ENCODE measurements around the gene CNST.

The CNST gene

GRCh38 chr1:246566128-246566812, at the start of gene CNST, which contains the start of gene TFB2M:
CNST (plus strand) TSS chr1:246566456; CDS start chr1:246591563, 25,107 bp downstream.
TFB2M (minus strand) TSS chr1:246566261; CDS start chr1:246566138, 123 bp downstream.
- peak; percentile 97 for DNase-seq

GRCh38 chr1:246517391-246517790, 48.9 kb upstream of the CNST start:
- DNase-seq = no peak

- DNase-seq = no peak
Observed at GRCh38 chr1:246518456-246519205, 47.6 kb upstream of the CNST start.

GRCh38 chr1:246519514-246519913, 46.7 kb upstream of the CNST start:
- DNase-seq = no peak

GRCh38 chr1:246526380-246526779, 39.9 kb upstream of the CNST start:
- no peak for DNase-seq

DNA sequence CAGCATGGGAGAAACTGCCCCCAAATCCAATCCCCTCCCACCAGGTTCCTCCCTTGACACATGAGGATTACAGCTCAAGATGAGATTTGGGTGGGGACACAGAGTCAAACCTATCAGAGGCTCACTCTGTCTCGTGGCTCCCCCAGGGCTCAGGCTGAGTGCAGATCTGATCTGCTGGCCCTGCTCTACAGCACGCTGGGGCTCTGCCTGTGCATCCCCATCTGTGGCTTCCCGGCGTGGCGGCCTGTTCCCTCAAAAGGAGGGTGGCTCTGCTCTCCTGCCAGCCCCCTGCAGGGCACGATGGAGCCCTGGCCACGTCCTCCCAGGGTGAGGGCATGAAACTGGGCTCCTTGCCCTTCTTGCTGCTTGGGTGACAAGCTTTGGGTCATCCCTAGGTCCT, 39.3 kb upstream of the CNST start:
- no peak for DNase-seq

GRCh38 chr1:246527402-246528088, 38.7 kb upstream of the CNST start:
- DNase-seq = no peak

DNA sequence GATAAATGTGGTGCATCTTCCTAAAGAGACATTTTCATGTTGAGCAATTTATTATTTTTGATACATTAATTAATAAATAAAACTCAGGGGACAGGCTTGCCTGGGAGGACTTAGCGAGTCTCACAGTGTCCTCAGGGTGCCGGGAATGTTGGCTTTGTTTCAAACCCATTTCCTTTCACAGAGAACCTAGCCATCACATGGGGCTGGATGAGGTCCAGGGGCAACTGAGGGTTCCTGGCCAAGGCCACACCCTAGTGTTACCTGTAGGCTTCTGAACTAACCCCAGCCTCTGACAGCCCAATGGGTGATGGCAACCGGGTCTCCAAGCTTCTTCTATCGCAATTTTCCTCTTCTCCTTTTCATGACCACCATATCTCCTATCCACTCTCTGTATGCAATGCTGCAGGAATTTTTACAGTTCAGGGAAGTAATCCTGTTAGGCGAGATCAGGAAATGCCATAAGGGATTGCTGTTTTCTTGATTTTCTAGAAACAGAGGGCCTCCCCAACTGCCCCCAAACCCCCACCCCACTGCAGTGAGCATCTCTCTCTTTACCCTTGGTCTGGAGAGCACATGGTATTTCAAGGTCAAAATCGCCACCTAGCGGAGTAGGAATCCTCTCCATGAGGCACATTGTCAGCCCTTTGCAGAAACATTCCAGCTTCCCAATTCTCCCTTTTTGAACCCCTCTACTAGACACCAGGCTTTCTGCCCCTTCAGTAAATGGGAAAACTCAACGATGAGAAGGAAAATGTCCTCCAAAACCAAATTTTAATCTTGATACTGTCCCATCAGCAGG, 37.1 kb upstream of the CNST start:
- DNase-seq = no peak

DNA sequence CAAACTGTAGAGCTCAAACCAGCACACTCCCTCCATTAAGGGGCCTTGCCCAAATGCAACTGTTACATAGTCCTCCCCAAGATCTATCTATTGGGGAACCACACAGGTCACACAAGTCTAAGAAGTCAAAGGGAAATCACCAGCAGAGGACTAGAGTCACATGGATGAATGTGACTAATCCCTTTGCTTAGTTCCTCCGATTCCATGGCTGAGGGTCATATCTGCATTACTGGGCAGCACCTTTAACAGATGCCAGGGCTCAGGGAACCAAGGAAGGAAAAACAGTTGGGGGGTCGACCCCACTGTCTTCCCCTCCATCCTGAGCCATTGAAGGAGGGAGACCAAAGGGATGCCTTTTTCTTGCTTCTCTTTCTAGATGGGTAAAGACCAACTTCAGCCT, 35.8 kb upstream of the CNST start:
- no peak for DNase-seq

DNA sequence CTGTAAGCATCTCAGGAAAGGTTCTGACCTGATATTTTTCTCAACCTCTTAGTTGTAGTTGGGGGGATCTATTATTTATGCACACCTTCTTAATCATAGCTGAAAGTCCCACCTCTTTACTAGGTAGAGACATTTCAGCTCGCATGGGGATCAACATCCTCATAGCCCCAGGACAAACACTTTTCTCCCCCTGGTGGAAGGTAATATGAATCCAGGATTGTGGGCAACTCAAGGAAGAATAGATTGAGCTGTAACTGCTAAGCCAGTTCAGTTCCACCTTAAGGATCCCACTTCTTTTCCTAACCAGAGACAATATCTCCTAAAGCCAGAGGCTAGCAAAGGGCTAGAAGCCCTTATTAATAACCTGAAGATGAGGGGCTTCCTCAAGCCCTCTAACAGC, 33.7 kb upstream of the CNST start:
- DNase-seq = no peak

GRCh38 chr1:246533371-246533905, 32.8 kb upstream of the CNST start:
- DNase-seq = no peak

GRCh38 chr1:246534114-246534513, 32.1 kb upstream of the CNST start:
- no peak for DNase-seq

GRCh38 chr1:246537441-246537840, 28.8 kb upstream of the CNST start:
- no peak for DNase-seq

DNA sequence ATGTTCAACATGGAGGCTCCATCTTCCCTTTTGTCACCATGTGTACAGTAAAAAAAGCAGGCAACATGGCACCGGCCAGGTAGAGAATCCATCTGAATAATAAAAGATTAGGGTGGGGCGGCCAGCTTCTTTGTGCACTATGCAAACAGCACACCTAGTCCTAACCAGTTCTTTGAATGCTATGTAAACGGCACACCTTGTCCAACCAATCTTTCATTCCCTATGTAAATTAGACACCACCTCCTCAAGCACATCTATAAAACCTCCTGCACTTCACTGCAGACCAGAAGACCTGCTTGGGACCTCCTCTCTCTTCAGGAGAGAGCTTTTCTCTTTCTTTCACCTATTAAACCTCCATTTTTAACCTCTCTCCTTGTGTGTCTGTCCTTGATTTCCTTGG, 28.4 kb upstream of the CNST start:
- DNase-seq = no peak

DNA sequence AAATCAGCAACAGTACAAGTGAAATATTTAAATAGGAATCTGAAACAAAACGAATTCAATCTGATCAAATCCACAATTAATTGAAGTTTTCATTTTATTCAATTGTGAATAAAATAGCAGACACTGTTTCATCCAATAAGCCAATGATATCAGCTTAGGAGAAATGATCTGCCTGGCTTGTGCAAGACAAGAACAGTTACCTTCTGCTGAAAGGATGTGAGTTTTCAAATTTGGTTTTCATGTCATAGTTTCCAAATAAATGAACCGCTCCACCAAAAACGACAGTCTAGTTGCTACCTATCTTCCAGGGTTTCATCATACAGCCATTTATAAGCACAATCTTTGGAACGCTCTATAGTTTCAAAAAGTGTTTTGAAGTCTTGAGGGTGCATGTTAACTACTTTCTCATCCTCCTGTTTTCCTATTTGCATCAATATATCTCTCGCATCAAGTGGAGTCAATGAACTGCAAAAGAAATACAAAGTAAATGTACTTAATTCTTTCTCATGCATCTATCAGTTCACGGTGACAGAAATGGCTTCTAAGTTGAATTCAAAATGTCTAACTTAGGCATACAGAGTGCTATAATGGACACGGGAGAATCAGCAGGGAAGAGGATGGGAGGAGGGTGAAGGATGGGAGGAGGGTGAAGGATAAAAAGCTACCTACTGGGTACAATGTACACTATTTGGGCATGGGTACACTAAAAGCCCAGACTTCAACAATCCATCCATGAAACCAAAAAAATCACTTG, 25.3 kb upstream of the CNST start:
- no peak for DNase-seq

DNA sequence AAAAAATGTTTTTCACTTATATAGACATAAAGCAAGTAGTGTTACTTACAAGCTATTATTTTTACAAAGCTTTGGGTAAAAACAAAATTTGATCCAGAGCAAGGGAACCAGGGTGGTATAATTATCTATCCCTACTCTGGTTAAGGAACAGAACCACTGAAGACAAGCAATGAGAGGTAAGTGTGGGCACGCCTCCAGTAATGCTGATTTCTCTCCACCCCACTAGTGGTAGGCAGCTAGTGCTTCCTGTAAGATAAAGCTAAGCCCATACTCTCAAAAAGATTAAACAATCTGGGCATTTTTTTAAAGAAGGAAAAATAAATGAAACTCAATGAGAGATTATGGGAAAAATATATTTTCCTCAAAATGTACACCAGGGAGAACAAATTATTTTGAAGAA, 22.3 kb upstream of the CNST start:
- DNase-seq = no peak

GRCh38 chr1:246549665-246550064, 16.6 kb upstream of the CNST start:
- no peak for DNase-seq

- no peak for DNase-seq
Observed at GRCh38 chr1:246550402-246550801, 15.9 kb upstream of the CNST start.

DNA sequence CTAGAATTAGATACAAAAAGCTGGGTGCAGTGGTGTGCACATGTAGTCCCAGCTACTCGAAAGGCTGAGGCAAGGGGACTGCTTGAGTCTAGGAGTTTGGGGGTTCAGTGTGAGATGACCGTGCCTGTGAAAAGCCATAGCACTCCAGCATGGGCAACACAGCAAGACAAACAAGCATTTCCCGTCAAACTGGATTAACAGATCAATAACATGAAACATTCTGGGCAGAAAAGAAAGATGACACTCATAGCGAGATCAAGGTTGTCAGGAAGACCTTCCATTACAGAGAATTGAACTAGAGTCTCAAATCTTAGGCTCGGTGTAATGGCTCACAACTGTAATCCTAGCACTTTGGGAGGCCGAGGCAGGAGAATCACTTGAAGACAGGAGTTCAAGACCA, 14.1 kb upstream of the CNST start:
- no peak for DNase-seq

DNA sequence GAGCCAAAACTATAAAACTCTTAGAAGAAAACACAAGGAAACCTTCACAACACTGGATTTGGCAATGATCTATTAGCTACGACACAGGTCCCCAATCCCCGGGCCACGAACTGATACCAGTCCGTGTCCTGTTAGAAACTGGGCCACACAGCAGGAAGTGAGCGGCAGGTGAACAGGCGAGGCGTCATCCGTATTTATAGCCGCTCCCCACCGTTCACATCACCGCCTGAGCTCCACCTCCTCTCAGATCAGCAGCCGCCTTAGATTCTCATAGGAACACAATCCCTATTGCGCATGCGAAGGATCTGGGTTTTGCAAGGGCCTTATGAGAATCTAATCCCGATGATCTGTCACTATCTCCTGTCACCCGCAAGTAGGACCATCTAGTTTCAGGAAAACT, 12.1 kb upstream of the CNST start:
- no peak for DNase-seq

DNA sequence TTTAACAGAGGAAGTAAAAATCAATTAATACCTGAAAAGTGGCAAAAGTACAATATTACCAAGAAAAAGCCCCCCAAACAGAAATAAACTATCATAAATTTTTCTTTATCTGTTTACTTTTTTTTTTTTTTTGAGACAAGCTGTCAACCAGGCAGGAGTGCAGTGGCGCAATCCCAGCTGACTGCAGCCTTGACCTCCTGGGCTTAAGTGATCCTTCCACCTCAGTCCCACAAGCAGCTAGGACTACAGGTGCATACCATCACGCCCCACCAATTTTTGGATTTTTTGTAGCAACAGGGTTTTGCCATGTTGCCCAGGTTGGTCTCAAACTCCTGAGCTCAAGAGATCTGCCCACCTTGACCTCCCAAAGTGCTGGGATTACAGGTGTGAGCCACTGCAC, 8.2 kb upstream of the CNST start:
- DNase-seq = no peak

DNA sequence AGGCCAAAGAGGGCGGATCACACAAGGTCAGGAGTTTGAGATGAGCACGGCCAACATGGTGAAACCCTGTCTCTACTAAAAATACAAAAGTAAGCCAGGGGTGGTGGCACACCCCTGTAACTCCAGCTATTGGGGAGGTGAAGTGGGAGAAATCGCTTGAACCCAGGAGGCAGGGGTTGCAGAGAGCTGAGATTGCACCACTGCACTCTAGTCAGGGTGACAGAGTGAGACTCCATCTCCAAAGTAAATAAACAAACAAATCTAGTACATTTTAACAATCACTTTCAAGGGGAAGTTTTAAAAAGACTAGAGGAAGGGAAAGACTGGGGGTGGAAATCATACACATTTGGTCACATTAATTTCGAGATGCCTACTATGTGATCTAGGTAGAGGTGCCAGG, 6.9 kb upstream of the CNST start:
- no peak for DNase-seq
